Ovary (tissue), 9 donors: ENCODE data around the gene FOSL2. TPM values are rescaled to one million over a fixed set of nuclear protein-coding genes. Genes with fewer than 3 reads are reported as not detected.

Source experiments
- DNase-seq, 5 donors: peaks; one replicate each; pipeline ENCODE4 v3.0.0-alpha.2; 2019 to 2020
- H3K27ac ChIP-seq, 2 donors: fragments of 200-600 bp; one replicate each; pipeline versions ENCODE4 v1.5.1 to v1.8.0; 2019 to 2022
- H3K27me3 ChIP-seq: fragments of 200-600 bp; one replicate; pipeline ENCODE4 v1.8.0; 2022
- H3K36me3 ChIP-seq: fragments of 200-600 bp; sonication (generic); one replicate; pipeline ENCODE4 v1.5.1; 2019
- H3K4me1 ChIP-seq: one replicate; pipeline ENCODE4 v1.8.1; 2013; ENCODE audit warnings: mild to moderate bottlenecking, moderate library complexity; ENCODE audit not compliant: insufficient read depth
- H3K4me3 ChIP-seq: fragments of 200-600 bp; sonication (generic); one replicate; pipeline ENCODE4 v1.5.1; 2017
- H3K9me3 ChIP-seq, 2 donors: fragments of 200-600 bp in 1 of 2; sonication (generic) in 1 of 2; one replicate each; pipeline versions ENCODE4 v1.5.1 to v1.8.1; 2013 to 2019; ENCODE audit warnings: mild to moderate bottlenecking in 1 of 2, moderate library complexity in 1 of 2
- CTCF ChIP-seq, 3 donors: fragments of 450-650 bp in 2 of 3; fragments of 200-600 bp in 1 of 3; IDR thresholded peaks; one replicate each; pipeline versions ENCODE4 v1.5.1 to v1.8.0; 2016 to 2022; ENCODE audit warnings: antibody characterized with exemption in 3 of 3, mild to moderate bottlenecking in 1 of 3
- EP300 ChIP-seq: sonication (generic); formaldehyde crosslinking; IDR thresholded peaks from one replicate; pipeline ENCODE4 v1.6.1; 2017; ENCODE audit warnings: antibody characterized with exemption
- POLR2A ChIP-seq: fragments of 450-650 bp; IDR thresholded peaks from one replicate; pipeline ENCODE4 v1.6.1; 2017; ENCODE audit warnings: antibody characterized with exemption, mild to moderate bottlenecking, moderate library complexity
- WGBS, 3 donors: extraction: QIAGEN DNeasy Blood & Tissue Kit in 1 of 3; methylation state at CpG; one replicate each; pipeline versions ENCODE4 v1.1.5 to v1.1.7; 2013 to 2017; 5-methylcytosine and 5-hydroxymethylcytosine counted together
- intact Hi-C, 4 donors: fragments of 100-400 bp; cut with DNase I; formaldehyde crosslinking; loops; one replicate each; pipeline versions ENCODE4 v1.11.0 to v1.15.1; 2022 to 2023
- polyA plus RNA-seq, 2 donors: library from polyadenylated mRNA; stranded (reverse); fragments of 200-250 nt in 1 of 2; fragments of 350-450 nt in 1 of 2; fragmentation: Illumina TruSeq in 1 of 2; extraction: RNeasy Lipid Tissue Mini Kit (QIAGEN cat#74804) in 1 of 2; gene quantifications; one replicate each; pipeline ENCODE4 v1.2.3, GENCODE V29; 2013 to 2014
- total RNA-seq, 7 donors: library from RNA; depleted of rRNA in 2 of 7; stranded (reverse); fragments of >200 nt in 2 of 7; fragmentation: NEBNext Ultra II Directional in 3 of 7; extraction: Animal tissue kit (Norgen Biotek cat#: 25700) in 3 of 7; gene quantifications; one replicate each; pipeline versions ENCODE4 v1.1.0 to v1.2.4, GENCODE V29; 2016 to 2023
- donor health status: DM: no; HTN: no; CAD: no; lungs with moderate emphysema.
- donor health status: DM: no; HTN: no; CAD: no.
- donor health status: Bipolar disorder and iron deficiency.
- donor health status: DM: yes; HTN: yes; CAD: no.
- donor health status: DM: no; HTN: no; CAD: no.
- donor health status: DM: yes; HTN: yes; CAD: no.

FOSL2 gene
- total and polyA plus RNA-seq, 9 donors = 56.2 to 322 (median 146) TPM

- Histone ChIP-seq H3K36me3 (no peaks in the 10 kb centered on the region), H3K27me3 (no peaks in the 10 kb centered on the region), H3K4me1 (peaks cover 23% of the 10 kb centered on the region), H3K27ac (peak overlapping the region; percentile 98 to 99), H3K4me3 (peak overlapping the region; percentile 85), H3K9me3 (no peaks in the 10 kb centered on the region)
- peak; percentile 65 to 72 (median 71) for DNase-seq
- intact Hi-C loops = loop anchor here (5.0 to 10.0 kb wide), 5 partner anchors 261 to 673 kb away; partner anchors contain the start of genes BABAM2 (in 2 of the 4), RBKS (in 2 of the 4) and MRPL33 (in 1 of the 4)
- peak; percentile 53 for TF ChIP-seq EP300
- no peak for TF ChIP-seq CTCF (IDR thresholded peaks at IDR 0.05)
- WGBS, 3 donors = 1 to 8% (median 3%) methylated on average over 15 of the region's 15 CpGs
Measured at GRCh38 chr2:28395334-28396061, 2.8 kb downstream of the FOSL2 start.

DNA sequence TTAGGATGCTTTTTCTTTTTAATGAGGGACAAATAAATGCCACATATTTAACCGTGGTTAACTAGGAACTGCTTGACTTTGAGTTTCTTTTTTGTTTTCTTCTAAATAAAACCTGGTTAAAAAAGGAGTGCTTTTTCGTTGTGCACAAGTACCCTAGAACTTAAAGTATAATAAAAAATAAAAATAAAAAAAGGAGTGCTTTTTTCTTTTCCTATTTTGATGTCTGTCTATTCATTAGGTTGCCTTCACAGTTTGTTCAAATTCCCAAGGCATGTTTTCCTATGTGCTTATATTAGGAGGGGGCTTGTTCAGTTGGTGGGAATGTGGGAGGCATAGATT is 4.4 kb downstream of the FOSL2 start:
- H3K27me3 ChIP-seq = no peaks in the 10 kb centered on the region
- 3 to 9% (median 7%) methylated on average over 2 of the region's 2 CpGs for WGBS, 3 donors
- no peak for TF ChIP-seq EP300
- peak in 1 of 3 donors; percentile 0 for TF ChIP-seq CTCF (IDR thresholded peaks at IDR 0.05)
- peak overlapping the region; percentile 64 to 98 for H3K27ac ChIP-seq
- H3K4me3 ChIP-seq = peak overlapping the region; percentile 85
- intact Hi-C loops = loop anchor here (5.0 to 10.0 kb wide), 5 partner anchors 262 to 675 kb away; partner anchors contain the start of genes BABAM2 (in 2 of the 4), RBKS (in 2 of the 4) and MRPL33 (in 1 of the 4)
- H3K36me3 ChIP-seq = no peaks in the 10 kb centered on the region
- no peak for DNase-seq
- H3K4me1 ChIP-seq = peaks cover 31% of the 10 kb centered on the region
- H3K9me3 ChIP-seq = no peaks in the 10 kb centered on the region

DNA sequence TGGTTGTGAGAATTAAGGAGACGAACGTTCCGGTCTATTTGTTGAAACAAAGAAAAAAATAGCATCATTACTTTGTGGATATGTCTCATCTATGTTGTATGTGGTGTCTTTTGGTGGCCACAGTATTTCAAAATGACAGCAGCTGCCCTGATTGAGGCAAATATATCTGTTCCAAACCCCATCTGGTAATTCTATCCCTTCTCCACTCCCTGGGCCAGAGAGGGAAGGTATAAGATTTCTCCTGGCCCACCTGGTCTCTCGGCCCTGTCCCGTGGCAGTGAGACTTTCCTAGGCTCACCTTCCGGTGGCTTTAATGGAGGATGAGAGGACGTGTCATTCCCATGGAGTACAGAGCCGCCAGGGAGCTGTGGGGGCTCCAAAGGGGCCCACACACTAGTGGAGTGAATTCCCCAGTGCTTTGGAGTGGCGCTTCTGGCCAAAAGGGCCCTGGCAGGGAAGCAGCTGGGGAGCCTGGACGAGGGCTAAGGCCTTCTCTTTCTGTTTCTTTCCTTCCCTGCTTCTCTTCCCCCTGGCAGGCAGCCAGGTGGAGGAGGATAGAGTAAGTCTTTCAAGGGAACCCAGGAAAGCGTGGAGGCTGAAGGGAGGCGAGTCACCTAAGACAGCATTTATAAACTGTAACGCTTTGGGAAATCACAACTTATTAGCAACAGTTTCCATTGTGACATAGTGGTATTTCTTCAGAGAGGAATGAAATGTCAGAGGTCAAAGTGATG is 5.6 kb downstream of the FOSL2 start:
- Histone ChIP-seq H3K4me1 (peaks cover 35% of the 10 kb centered on the region), H3K4me3 (peak overlapping the region; percentile 85), H3K9me3 (no peaks in the 10 kb centered on the region), H3K36me3 (no peaks in the 10 kb centered on the region), H3K27me3 (no peaks in the 10 kb centered on the region), H3K27ac (peak overlapping the region; percentile 59 to 64)
- intact Hi-C loops = loop anchor here (5.0 to 10.0 kb wide), 5 partner anchors 263 to 676 kb away; partner anchors contain the start of genes BABAM2 (in 2 of the 4), RBKS (in 2 of the 4) and MRPL33 (in 1 of the 4)
- WGBS, 3 donors = 28 to 45% (median 29%) methylated on average over 13 of the region's 13 CpGs
- no peak for TF ChIP-seq POLR2A
- TF ChIP-seq CTCF (IDR thresholded peaks at IDR 0.05) = no peak
- TF ChIP-seq EP300 = peak; percentile 10
- peak; percentile 72 to 82 (median 79) for DNase-seq

DNA sequence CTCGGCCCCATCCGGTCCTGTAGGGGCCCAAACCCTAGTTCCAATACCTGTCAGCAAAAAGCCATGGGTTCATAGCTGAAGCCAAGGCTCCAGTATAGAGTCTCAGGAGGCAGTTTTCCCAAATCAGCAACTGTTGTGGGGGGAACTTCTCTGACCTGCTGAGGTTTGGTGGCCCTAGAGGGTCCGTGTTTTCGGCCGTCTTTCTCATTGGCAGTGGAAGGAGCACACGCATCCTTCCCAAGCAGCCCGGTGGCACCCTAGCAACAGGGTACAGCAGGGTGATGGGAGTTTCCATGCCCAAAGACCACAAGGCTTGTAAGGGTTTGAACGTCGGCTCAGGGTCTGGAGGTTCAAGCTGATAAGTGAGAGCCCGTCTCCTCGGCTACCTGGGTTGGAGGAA is 6.6 kb downstream of the FOSL2 start:
- Histone ChIP-seq H3K36me3 (no peaks in the 10 kb centered on the region), H3K9me3 (no peaks in the 10 kb centered on the region), H3K27me3 (no peaks in the 10 kb centered on the region), H3K27ac (peak overlapping the region; percentile 11 to 64), H3K4me1 (peaks cover 35% of the 10 kb centered on the region), H3K4me3 (peak overlapping the region; percentile 85)
- no peak for DNase-seq
- intact Hi-C loops = loop anchor here (5.0 to 10.0 kb wide), 5 partner anchors 264 to 677 kb away; partner anchors contain the start of genes BABAM2 (in 2 of the 4), RBKS (in 2 of the 4) and MRPL33 (in 1 of the 4)
- WGBS, 3 donors = 70 to 77% (median 71%) methylated on average over 11 of the region's 11 CpGs
- TF ChIP-seq POLR2A = no peak
